Putamen (tissue), 1 donor: ENCODE results near the gene MCRIP1.

ENCODE experiments used
- DNase-seq: peaks from one replicate; pipeline ENCODE4 v3.0.0-alpha.2; 2016; ENCODE audit warnings: low spot score

Gene MCRIP1

GRCh38 chr17:81803728-81804558 lies 29.1 kb downstream of the MCRIP1 start, which contains the start of gene GCGR:
GCGR (plus strand) TSS chr17:81804150; CDS start chr17:81809019, 4,869 bp downstream.
- DNase-seq = no peak

- no peak for DNase-seq
These were observed 30.0 kb downstream of the MCRIP1 start for GRCh38 chr17:81802856-81803643.

DNA sequence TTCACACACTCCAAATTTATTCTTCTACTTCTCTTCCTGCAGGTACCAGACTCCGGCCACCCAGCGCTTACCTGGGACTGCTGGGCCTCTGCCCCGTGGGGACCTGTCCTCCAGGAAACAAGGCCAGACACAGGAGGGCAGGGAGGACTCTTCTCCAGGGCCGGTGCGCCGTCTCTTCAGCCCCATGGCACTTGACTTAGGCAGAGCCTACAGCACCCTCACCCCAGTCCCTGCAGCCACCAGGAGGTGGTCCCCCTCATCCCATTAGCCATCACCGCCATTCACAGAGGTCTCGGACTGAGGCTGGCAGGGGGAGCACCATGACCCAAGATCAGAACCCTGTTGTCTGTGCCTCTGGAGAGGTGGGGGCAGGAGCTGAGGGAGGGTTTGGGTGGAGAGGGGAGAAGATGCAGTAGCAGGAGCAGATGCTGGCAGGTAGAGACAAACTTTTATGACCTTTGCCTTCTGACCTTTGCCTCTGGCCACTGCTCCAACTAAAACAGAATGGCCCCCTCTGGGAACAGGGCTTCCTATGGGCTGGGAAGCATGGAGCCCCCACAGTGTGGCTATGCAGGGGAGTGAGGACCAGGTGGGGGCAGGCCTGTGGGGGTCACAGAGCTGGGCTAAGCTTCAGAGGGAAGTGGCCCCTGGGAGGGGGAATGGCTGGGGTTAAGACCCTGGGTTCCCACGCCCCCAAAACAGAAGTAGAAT lies 30.9 kb downstream of the MCRIP1 start:
- DNase-seq = no peak

GRCh38 chr17:81801327-81801726 lies 31.8 kb downstream of the MCRIP1 start:
- no peak for DNase-seq

DNA sequence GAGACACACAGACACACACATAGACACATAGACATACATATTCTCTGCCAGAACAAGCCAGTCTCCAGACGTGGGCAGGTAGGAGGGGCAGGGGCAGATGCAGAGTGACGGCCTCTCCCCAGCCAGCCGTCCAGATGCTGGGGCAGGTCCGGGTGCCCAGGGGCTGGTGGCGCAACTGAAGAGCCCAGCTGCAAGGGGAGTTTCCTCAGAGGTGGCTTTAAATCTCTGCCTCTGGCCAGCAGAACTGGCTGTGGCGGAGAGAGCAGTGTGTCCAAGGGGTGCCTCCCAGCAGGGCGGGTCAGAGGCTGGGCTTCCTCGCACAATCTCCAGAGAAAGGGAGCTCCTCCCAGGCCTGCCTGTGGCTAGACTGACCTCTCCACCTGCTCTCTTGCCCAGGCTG lies 38.6 kb downstream of the MCRIP1 start:
- DNase-seq = no peak

- no peak for DNase-seq
These were observed 39.0 kb downstream of the MCRIP1 start for GRCh38 chr17:81794074-81794476.

DNA sequence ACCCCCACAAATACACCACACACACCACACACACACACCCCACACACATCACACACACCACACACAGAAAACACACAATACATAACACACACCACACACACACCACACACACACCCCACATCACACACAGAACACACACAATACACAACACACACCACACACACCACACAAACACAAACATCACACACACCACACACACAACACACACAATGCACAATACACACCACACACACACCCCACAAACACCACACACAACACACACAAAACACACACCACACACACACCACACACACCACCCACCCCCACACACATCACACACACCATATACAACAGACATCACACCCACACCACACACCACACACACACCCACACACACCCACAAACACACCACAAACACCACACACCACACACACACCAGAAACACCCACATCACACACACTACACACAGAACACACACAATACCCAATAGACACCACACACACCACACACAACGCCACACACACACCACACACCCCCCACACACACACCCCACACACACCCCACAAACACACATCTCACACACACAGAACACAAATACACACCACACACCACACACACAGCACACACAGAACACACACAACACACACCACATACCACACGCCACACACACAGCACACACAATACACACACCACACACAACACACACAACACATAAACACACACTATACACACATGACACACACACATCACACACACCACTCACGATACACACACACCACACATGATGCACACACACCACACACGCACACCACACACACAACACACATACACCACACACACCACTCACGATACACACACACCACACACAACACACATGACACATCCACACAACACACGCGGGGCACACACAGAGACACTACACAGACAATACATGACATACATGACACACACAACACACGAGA lies 40.1 kb downstream of the MCRIP1 start:
- no peak for DNase-seq
